CD4-positive, alpha-beta T cell treated with Interleukin-4 for 1 hour (primary cell): ENCODE results near the gene HELB.

Experiments
- DNase-seq, 2 donors: peaks; one replicate each; pipeline ENCODE4 v3.0.0-alpha.2; 2020 to 2022

The HELB gene

GRCh38 chr12:66367015-66367667 lies 64.8 kb downstream of the HELB start:
- no peak for DNase-seq

GRCh38 chr12:66371982-66372381 lies 69.7 kb downstream of the HELB start:
- DNase-seq, result no peak

- DNase-seq, result no peak
These were observed 73.3 kb downstream of the HELB start for GRCh38 chr12:66375560-66375959.

- no peak for DNase-seq
These were observed 77.3 kb downstream of the HELB start for GRCh38 chr12:66379616-66380015.

GRCh38 chr12:66380769-66381535 lies 78.7 kb downstream of the HELB start:
- DNase-seq, result no peak

GRCh38 chr12:66387117-66387516 lies 84.8 kb downstream of the HELB start:
- no peak for DNase-seq
